Suprapubic skin (tissue), 4 donors: Measurements from ENCODE around the gene CHID1. TPM values are rescaled to one million over a fixed set of nuclear protein-coding genes. Genes with fewer than 3 reads are reported as not detected.

Source experiments
- DNase-seq, 2 donors: peaks; one replicate each; pipeline ENCODE4 v3.0.0-alpha.2; 2019; ENCODE audit warnings: low spot score in 2 of 2
- H3K27ac ChIP-seq: fragments of 200-600 bp; sonication (generic); one replicate; pipeline ENCODE4 v1.5.1; 2019
- H3K27me3 ChIP-seq: fragments of 200-600 bp; sonication (generic); one replicate; pipeline ENCODE4 v1.5.1; 2019
- H3K36me3 ChIP-seq: fragments of 200-600 bp; sonication (generic); one replicate; pipeline ENCODE4 v1.5.1; 2019
- H3K4me1 ChIP-seq: fragments of 200-600 bp; sonication (generic); one replicate; pipeline ENCODE4 v1.5.1; 2019
- H3K4me3 ChIP-seq: fragments of 200-600 bp; sonication (generic); one replicate; pipeline ENCODE4 v1.5.1; 2019; ENCODE audit warnings: mild to moderate bottlenecking
- H3K9me3 ChIP-seq: fragments of 200-600 bp; sonication (generic); one replicate; pipeline ENCODE4 v1.5.1; 2019
- CTCF ChIP-seq, 2 donors: fragments of 200-600 bp in 1 of 2; fragments of 450-650 bp in 1 of 2; sonication (generic) in 1 of 2; IDR thresholded peaks; one replicate each; pipeline ENCODE4 v1.5.1; 2016 to 2019; ENCODE audit warnings: antibody characterized with exemption in 2 of 2, mild to moderate bottlenecking in 1 of 2, moderate library complexity in 1 of 2
- EP300 ChIP-seq: sonication (generic); formaldehyde crosslinking; IDR thresholded peaks from one replicate; pipeline ENCODE4 v1.6.1; 2017; ENCODE audit warnings: antibody characterized with exemption
- POLR2A ChIP-seq, 2 donors: fragments of 450-650 bp; IDR thresholded peaks; one replicate each; pipeline ENCODE4 v1.6.1; 2017; ENCODE audit warnings: antibody characterized with exemption in 2 of 2, mild to moderate bottlenecking in 2 of 2, moderate library complexity in 2 of 2
- POLR2AphosphoS5 ChIP-seq, 3 donors: sonication (generic); formaldehyde crosslinking; IDR thresholded peaks; one replicate each; pipeline ENCODE4 v1.6.1; 2017; ENCODE audit warnings: antibody characterized with exemption in 3 of 3
- WGBS: methylation state at CpG from one replicate; pipeline ENCODE4 v1.1.5; 2018; 5-methylcytosine and 5-hydroxymethylcytosine counted together
- total RNA-seq, 4 donors: library from RNA; depleted of rRNA; stranded (reverse); fragments of >200 nt; gene quantifications; one replicate each; pipeline ENCODE4 v1.1.0, GENCODE V29; 2016

CHID1 gene
- total RNA-seq, 4 donors from 2014 or later, result 46.5 to 111 (median 66.2) TPM

- H3K27ac ChIP-seq, result no peak overlapping the region
- no peak for DNase-seq
- H3K4me1 ChIP-seq, result peaks cover 32% of the 10 kb centered on the region
- H3K27me3 ChIP-seq, result no peaks in the 10 kb centered on the region
- H3K36me3 ChIP-seq, result peaks cover 11% of the 10 kb centered on the region
- whole genome bisulfite sequencing, result 92% methylated on average over 9 of the region's 9 CpGs
- no peak for TF ChIP-seq POLR2A (IDR thresholded peaks at IDR 0.05)
- no peak for TF ChIP-seq POLR2AphosphoS5 (IDR thresholded peaks at IDR 0.05)
- no peak for TF ChIP-seq CTCF (IDR thresholded peaks at IDR 0.05)
- no peak for TF ChIP-seq EP300
- peaks cover 8% of the 10 kb centered on the region for H3K9me3 ChIP-seq
- no peak overlapping the region for H3K4me3 ChIP-seq
Measured at GRCh38 chr11:951507-951906, 40.9 kb upstream of the CHID1 start.

- H3K27ac ChIP-seq, result no peak overlapping the region
- H3K9me3 ChIP-seq, result peaks cover 8% of the 10 kb centered on the region
- WGBS, result 85% methylated on average over 4 of the region's 4 CpGs
- no peaks in the 10 kb centered on the region for H3K27me3 ChIP-seq
- peaks cover 8% of the 10 kb centered on the region for H3K4me1 ChIP-seq
- peaks cover 25% of the 10 kb centered on the region for H3K36me3 ChIP-seq
- TF ChIP-seq POLR2A (IDR thresholded peaks at IDR 0.05), result no peak
- TF ChIP-seq POLR2AphosphoS5 (IDR thresholded peaks at IDR 0.05), result no peak
- no peak for TF ChIP-seq EP300
- no peak for TF ChIP-seq CTCF (IDR thresholded peaks at IDR 0.05)
- no peak for DNase-seq
- no peak overlapping the region for H3K4me3 ChIP-seq
Measured at GRCh38 chr11:947744-948143, 37.1 kb upstream of the CHID1 start.

- WGBS, result 78% methylated on average over 9 of the region's 9 CpGs
- H3K27me3 ChIP-seq, result no peaks in the 10 kb centered on the region
- peaks cover 8% of the 10 kb centered on the region for H3K9me3 ChIP-seq
- no peak for TF ChIP-seq CTCF (IDR thresholded peaks at IDR 0.05)
- TF ChIP-seq POLR2A (IDR thresholded peaks at IDR 0.05), result no peak
- TF ChIP-seq EP300, result no peak
- no peak for TF ChIP-seq POLR2AphosphoS5 (IDR thresholded peaks at IDR 0.05)
- H3K4me1 ChIP-seq, result peaks cover 16% of the 10 kb centered on the region
- peaks cover 25% of the 10 kb centered on the region for H3K36me3 ChIP-seq
- H3K27ac ChIP-seq, result no peak overlapping the region
- no peak overlapping the region for H3K4me3 ChIP-seq
- no peak for DNase-seq
Measured at GRCh38 chr11:945986-946385, 35.4 kb upstream of the CHID1 start.

GRCh38 chr11:944711-945470 is 34.3 kb upstream of the CHID1 start:
- Histone ChIP-seq H3K4me1 (peaks cover 21% of the 10 kb centered on the region), H3K36me3 (peaks cover 25% of the 10 kb centered on the region), H3K4me3 (no peak overlapping the region), H3K9me3 (peaks cover 8% of the 10 kb centered on the region), H3K27ac (no peak overlapping the region), H3K27me3 (no peaks in the 10 kb centered on the region)
- WGBS, result 80% methylated on average over 13 of the region's 13 CpGs
- TF ChIP-seq POLR2A (IDR thresholded peaks at IDR 0.05), result no peak
- no peak for TF ChIP-seq POLR2AphosphoS5 (IDR thresholded peaks at IDR 0.05)
- no peak for TF ChIP-seq EP300
- TF ChIP-seq CTCF (IDR thresholded peaks at IDR 0.05), result no peak
- DNase-seq, result no peak

- Histone ChIP-seq H3K27ac (no peak overlapping the region), H3K9me3 (no peaks in the 10 kb centered on the region), H3K4me3 (no peak overlapping the region), H3K4me1 (peaks cover 33% of the 10 kb centered on the region), H3K36me3 (peaks cover 21% of the 10 kb centered on the region), H3K27me3 (no peaks in the 10 kb centered on the region)
- no peak for DNase-seq
- TF ChIP-seq POLR2A (IDR thresholded peaks at IDR 0.05) (no peak), POLR2AphosphoS5 (IDR thresholded peaks at IDR 0.05) (no peak), CTCF (IDR thresholded peaks at IDR 0.05) (no peak), EP300 (no peak)
- 49% methylated on average over 9 of the region's 9 CpGs for WGBS
Measured at GRCh38 chr11:942823-943222, 32.2 kb upstream of the CHID1 start.
